ENCODE data around the gene SLC16A6.

GRCh38 chr17:68322630-68323029 lies 31.7 kb upstream of the SLC16A6 start:
- TF ChIP-seq POLR2A (IDR thresholded peaks at IDR 0.05) (no peak), CTCF (IDR thresholded peaks at IDR 0.05) (no peak)

Measured in esophagus squamous epithelium (tissue), 4 donors.